ENCODE data around the gene HID1. TPM values are rescaled to one million over a fixed set of nuclear protein-coding genes. Genes with fewer than 3 reads are reported as not detected.
A peak's percentile ranks its signal among the peaks of the same experiment; 100 is the strongest.

HID1 gene
- total RNA-seq, 4 donors from 2014 or later, result 80.0 to 148 (median 124) TPM

DNA sequence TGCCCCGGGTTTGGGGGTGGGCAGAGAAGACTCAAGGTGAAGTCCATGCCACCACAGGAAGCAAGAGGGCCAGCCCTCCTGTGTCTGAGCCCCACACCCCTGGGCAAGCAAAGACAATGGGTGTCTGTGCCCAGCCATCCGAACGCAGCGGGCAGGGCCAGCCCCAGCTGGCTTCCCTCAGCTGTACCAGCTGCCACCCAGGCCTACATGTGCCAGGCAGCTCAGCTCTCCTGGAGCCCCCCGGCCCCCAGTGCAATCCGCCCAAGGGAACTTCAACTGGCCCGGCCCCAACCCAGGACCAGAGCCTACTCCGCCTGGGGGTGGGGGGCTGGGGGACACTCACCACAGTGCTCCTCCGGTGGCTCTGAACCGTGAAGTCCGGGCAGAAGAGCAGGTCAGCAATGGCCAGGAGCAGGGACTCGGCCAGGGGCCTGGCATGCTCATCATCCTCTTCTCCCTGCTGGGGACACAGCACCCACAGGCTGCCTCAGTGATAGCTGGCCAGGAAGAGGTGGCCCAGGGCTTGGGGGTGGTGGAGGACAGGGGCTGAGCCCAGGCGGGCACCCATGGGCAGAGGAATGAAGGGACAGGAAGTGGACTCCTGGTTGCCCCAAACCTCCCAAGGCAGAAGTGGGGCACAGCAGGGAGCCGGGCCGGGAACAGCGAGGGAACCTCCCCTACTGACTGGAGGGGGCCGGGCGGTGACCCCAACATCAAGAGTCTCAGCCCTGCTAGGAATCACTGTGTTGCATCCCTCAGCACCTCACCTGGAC is 9.8 kb downstream of the HID1 start:
- Histone ChIP-seq H3K4me3 (no peak overlapping the region), H3K9me3 (no peaks in the 10 kb centered on the region), H3K4me1 (peaks cover 0 to 6% (median 2%) of the 10 kb centered on the region in 4 donors), H3K27ac (no peak overlapping the region), H3K36me3 (no peaks in the 10 kb centered on the region), H3K27me3 (no peaks in the 10 kb centered on the region)
- DNase-seq, result no peak
- TF ChIP-seq, protein P1, sequence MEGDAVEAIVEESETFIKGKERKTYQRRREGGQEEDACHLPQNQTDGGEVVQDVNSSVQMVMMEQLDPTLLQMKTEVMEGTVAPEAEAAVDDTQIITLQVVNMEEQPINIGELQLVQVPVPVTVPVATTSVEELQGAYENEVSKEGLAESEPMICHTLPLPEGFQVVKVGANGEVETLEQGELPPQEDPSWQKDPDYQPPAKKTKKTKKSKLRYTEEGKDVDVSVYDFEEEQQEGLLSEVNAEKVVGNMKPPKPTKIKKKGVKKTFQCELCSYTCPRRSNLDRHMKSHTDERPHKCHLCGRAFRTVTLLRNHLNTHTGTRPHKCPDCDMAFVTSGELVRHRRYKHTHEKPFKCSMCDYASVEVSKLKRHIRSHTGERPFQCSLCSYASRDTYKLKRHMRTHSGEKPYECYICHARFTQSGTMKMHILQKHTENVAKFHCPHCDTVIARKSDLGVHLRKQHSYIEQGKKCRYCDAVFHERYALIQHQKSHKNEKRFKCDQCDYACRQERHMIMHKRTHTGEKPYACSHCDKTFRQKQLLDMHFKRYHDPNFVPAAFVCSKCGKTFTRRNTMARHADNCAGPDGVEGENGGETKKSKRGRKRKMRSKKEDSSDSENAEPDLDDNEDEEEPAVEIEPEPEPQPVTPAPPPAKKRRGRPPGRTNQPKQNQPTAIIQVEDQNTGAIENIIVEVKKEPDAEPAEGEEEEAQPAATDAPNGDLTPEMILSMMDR (IDR thresholded peaks at IDR 0.05), result no peak
- TF ChIP-seq POLR2A (IDR thresholded peaks at IDR 0.05), result no peak

DNA sequence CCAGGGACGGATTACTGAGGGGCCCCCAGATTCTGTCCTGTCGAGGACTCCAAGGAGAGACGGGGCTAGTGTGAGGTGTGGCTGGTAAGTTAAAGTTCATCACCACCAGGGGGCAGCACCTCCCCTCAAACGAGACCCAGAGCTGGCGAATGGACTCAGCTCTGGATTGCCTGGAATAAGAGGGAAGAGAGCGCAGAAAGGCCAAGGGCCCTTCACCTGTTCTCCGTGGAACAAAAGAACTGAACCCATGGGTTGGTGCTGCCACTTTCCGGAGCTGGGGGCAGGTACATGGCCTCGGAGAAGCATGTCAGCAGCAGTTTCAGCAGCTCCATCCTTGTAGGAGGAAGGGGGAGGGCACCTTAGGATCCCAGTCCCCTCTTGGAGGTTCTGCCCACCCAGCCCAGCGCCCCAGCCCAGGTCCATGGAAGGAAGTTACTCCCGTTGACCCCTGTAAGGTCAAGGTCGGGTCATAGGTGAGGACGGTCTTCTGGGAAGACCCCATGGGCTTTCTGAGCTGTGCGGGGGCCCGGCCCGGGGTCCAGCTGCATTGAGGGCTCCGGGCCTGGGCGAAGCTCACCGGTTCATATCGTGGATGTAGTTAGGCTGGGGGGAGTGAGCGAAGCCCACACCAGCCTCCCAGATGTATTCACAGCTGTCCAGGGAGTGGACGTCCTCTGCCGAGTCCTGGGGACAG is 10.8 kb downstream of the HID1 start:
- no peaks in the 10 kb centered on the region for H3K27me3 ChIP-seq
- H3K9me3 ChIP-seq, result no peaks in the 10 kb centered on the region
- no peak for TF ChIP-seq POLR2A (IDR thresholded peaks at IDR 0.05)
- TF ChIP-seq, protein P1 (IDR thresholded peaks at IDR 0.05), result peak; percentile 77 to 92 (median 85)
- no peak overlapping the region for H3K27ac ChIP-seq
- H3K36me3 ChIP-seq, result no peaks in the 10 kb centered on the region
- DNase-seq, result peak; percentile 86 to 95 (median 91)
- H3K4me1 ChIP-seq, result peaks cover 0 to 6% (median 2%) of the 10 kb centered on the region in 4 donors
- H3K4me3 ChIP-seq, result no peak overlapping the region

DNA sequence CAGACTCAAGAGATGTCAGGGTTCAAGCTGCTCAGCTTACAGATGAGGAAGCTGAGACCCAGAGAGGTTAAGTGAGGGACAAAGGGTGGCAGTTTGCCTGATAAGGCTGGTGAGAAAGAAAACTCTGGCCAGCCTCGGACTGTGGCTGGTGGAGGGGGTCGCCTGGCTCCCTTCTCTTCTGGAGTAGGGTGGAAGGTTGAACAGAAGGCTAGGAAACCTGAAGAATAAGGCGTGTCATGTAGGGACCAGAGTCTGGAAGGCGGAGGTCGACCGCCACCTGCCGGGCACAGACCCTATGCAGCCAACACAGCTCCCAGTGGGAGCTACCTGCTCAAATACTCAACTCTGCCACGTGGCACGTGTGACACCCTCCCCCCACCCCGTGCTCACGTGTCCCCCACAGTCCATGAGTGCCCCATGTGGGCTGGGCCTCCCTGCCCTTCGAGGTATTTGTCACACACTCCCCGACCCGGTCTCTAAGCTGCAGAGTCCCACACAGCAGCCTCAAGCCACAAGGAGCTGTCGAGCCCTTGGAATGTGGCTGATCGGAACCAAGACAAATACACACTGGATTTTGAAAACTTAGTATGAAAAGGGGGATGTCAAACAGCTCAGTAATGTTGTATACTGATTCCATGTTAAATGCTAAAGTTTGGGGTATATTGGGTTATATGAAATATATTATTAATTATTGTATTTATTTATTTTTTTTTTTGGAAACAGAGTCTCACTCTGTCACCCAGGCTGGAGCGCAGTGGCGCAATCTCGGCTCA is 11.8 kb downstream of the HID1 start:
- TF ChIP-seq, protein P1 (IDR thresholded peaks at IDR 0.05), result peak; percentile 6 to 63 (median 42)
- TF ChIP-seq POLR2A (IDR thresholded peaks at IDR 0.05), result no peak
- Histone ChIP-seq H3K9me3 (no peaks in the 10 kb centered on the region), H3K27ac (no peak overlapping the region), H3K36me3 (no peaks in the 10 kb centered on the region), H3K4me1 (peaks cover 0 to 6% (median 2%) of the 10 kb centered on the region in 4 donors), H3K4me3 (no peak overlapping the region), H3K27me3 (no peaks in the 10 kb centered on the region)
- DNase-seq, result peak; percentile 32 to 79 (median 76)

DNA sequence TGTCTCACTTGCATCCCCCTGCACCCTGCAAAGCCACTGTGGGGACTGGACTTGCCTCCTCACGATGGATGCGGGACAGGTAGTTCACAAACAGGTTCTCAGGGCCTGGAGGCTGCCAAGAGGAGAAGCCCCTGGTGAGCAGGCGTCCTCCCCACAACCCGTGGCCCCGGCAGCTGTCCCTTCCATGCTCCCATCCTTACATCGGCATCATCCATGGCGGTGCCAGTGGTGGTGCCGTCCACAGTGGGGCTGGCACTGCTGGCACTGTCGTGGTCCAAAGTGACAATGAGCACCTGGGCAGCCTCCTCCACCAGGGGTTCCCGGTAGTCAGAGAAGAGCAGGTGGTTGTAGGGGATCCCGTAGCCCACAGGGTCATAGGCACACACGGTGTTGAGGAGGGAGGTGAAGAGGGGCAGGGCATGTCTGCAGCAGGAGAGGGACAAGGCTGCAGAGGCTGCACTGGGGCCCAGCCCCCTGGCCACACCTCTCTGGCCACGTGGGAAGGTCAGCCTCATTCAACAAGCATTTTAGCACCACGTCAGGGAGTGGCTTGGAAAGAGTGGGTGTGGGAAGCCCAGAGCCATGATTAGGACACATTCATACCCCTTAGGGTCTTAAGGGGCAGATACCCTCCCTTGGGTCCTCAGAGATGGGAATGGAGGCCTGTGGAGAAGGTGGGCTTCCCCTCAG is 12.6 kb downstream of the HID1 start:
- no peaks in the 10 kb centered on the region for H3K36me3 ChIP-seq
- no peak overlapping the region for H3K27ac ChIP-seq
- H3K27me3 ChIP-seq, result no peaks in the 10 kb centered on the region
- no peak overlapping the region for H3K4me3 ChIP-seq
- peaks cover 0 to 6% (median 2%) of the 10 kb centered on the region in 4 donors for H3K4me1 ChIP-seq
- TF ChIP-seq, protein P1 (IDR thresholded peaks at IDR 0.05), result no peak
- TF ChIP-seq POLR2A (IDR thresholded peaks at IDR 0.05), result no peak
- DNase-seq, result no peak
- H3K9me3 ChIP-seq, result no peaks in the 10 kb centered on the region
